ENCODE results near the gene NUB1.

NUB1 gene

DNA sequence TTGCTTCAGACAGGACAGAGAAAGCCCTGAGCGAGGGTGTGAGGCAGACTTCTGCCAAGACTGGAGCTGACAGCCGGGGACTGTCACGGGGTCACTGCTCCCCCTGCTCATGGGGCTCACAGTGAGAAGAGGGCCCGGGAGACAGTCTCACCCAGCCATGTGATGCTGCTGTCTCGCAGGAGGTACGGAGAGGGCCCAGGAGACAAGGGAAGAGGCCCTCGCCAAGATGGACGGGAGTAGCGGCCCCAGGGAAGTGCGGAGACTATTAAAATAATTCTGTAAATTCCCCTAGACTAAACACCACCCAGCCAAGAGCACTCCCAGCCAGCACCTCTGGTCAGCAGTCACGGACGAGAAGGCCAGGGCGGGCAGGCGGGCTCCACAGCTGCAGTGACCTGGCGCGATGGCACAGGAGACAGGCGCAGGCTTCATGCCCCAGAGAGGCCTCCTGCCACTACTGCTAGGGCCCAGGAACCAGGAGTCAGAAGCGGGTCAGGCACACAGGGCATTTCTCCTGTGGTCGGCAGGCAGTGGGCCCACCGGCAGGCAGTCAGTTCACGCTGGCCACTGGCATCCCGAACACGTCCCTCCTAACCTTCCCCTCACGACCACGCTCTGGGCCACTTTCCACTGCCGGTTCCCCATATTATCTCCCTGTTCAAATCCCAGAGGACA lies 44.2 kb downstream of the NUB1 start:
- no peak for DNase-seq (ENCODE audit: low read depth)
- no peak overlapping the region for H3K4me3 ChIP-seq (ENCODE audit: control insufficient read depth, low read depth, low read length)
- no peak for TF ChIP-seq CTCF (IDR thresholded peaks at IDR 0.05; ENCODE audit: control insufficient read depth, insufficient read depth, low read depth, low read length, missing control alignments)

- no peak for DNase-seq (ENCODE audit: low read depth)
- TF ChIP-seq CTCF (IDR thresholded peaks at IDR 0.05; ENCODE audit: control insufficient read depth, insufficient read depth, low read depth, low read length, missing control alignments), result no peak
- H3K4me3 ChIP-seq (ENCODE audit: control insufficient read depth, low read depth, low read length), result no peak overlapping the region
Measured at GRCh38 chr7:151386301-151387160, 44.9 kb downstream of the NUB1 start.

DNA sequence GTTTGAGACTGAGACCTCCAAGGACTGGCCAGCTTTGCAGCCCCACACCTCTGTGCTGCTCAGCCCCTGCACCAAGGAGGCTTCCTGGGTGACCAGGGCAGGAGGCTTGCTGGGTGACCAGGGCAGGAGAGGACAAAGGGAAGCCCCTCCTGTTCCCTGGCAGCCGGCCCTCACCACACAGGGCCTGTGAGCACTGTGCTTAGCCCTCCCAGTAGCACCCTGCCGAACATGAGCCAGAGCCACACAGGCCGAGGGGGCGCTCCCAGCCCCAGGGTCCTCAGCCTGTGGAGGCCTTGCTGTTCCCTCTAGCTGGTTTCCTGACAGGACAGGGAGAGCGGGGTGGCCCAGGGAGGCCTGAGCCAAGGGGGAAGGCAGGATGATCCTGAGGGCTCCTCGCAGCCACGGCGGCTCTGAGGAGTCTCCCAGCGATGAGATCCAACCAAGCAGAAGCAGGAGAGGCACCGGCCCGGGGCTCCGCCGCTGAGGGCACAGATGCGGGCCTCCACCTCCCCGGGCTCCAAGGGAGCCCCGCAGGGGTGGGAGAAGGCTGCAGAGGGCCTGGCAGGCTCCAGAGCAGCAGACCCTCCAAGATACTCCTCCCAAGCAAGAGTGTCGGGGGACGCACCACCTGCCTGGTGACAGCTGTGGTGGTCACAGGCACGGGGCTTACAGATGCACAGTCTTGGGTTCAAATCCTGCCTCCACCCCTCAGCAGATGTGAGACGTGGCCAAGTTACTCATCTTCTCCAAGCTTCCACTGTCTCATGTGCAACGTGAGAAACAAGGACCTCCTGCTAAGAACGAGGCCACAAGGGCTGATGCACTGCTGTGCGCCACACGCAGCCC lies 45.8 kb downstream of the NUB1 start:
- TF ChIP-seq CTCF (IDR thresholded peaks at IDR 0.05; ENCODE audit: control insufficient read depth, insufficient read depth, low read depth, low read length, missing control alignments), result no peak
- no peak for DNase-seq (ENCODE audit: low read depth)
- H3K4me3 ChIP-seq (ENCODE audit: control insufficient read depth, low read depth, low read length), result no peak overlapping the region

GRCh38 chr7:151388007-151388297 lies 46.3 kb downstream of the NUB1 start:
- no peak overlapping the region for H3K4me3 ChIP-seq (ENCODE audit: control insufficient read depth, low read depth, low read length)
- no peak for DNase-seq (ENCODE audit: low read depth)
- TF ChIP-seq CTCF (IDR thresholded peaks at IDR 0.05; ENCODE audit: control insufficient read depth, insufficient read depth, low read depth, low read length, missing control alignments), result no peak

DNA sequence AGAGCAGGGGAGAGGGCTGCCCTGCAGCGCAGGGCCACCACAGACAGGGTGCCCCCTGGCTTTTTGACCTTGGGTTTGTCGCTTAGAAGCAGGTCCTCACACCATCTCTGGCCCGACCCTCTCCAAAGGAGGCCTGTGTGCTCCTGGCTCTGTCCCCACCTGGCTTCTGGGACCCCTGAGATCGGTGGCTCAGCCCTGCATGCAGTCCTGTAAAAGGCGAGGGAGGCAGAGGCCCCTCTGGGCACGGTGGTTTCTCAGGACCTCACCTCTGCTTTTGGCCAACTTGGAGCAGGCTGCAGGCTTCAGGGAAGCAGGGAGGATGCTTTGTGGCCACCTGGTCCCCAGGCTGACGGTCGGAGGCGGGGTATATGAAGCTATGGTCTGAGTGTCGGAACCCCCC lies 46.8 kb downstream of the NUB1 start:
- TF ChIP-seq CTCF (IDR thresholded peaks at IDR 0.05; ENCODE audit: control insufficient read depth, insufficient read depth, low read depth, low read length, missing control alignments), result no peak
- DNase-seq (ENCODE audit: low read depth), result no peak
- H3K4me3 ChIP-seq (ENCODE audit: control insufficient read depth, low read depth, low read length), result no peak overlapping the region

- no peak overlapping the region for H3K4me3 ChIP-seq (ENCODE audit: control insufficient read depth, low read depth, low read length)
- TF ChIP-seq CTCF (IDR thresholded peaks at IDR 0.05; ENCODE audit: control insufficient read depth, insufficient read depth, low read depth, low read length, missing control alignments), result no peak
- no peak for DNase-seq (ENCODE audit: low read depth)
Measured at GRCh38 chr7:151389096-151389767, 47.6 kb downstream of the NUB1 start.

Measured in AG09309 (cell line).